Measurements from ENCODE around the gene FAM228A.

Gene FAM228A

GRCh38 chr2:24158131-24158530 lies 16.7 kb upstream of the FAM228A start:
- Histone ChIP-seq H2AFZ (ENCODE audit: low read length) (no peak overlapping the region), H3K79me2 (ENCODE audit: low read length) (no peaks in the 10 kb centered on the region), H3K4me1 (ENCODE audit: low read length) (no peaks in the 10 kb centered on the region), H3K9ac (ENCODE audit: low read length) (no peak overlapping the region), H3K27me3 (replicated peaks; ENCODE audit: insufficient read depth, low read length) (no peaks in the 10 kb centered on the region), H3K9me3 (replicated peaks; ENCODE audit: insufficient read depth, low read length) (no peaks in the 10 kb centered on the region), H3K27ac (ENCODE audit: low read length) (no peak overlapping the region), H4K20me1 (ENCODE audit: insufficient read depth, low read length) (no peaks in the 10 kb centered on the region), H3F3A (ENCODE audit: insufficient read depth, low read length) (no peaks in the 10 kb centered on the region), H3K9me2 (replicated peaks; ENCODE audit: insufficient read depth, low read length) (no peaks in the 10 kb centered on the region), H3K4me3 (ENCODE audit: low read length) (no peak overlapping the region), H3K36me3 (replicated peaks; ENCODE audit: insufficient read depth, low read length) (no peaks in the 10 kb centered on the region), H3K4me2 (ENCODE audit: low read depth, low read length) (no peak overlapping the region)
- TF ChIP-seq EZH2phosphoT487 (IDR thresholded peaks at IDR 0.05; ENCODE audit: low read length) (no peak), EZH2 (optimal IDR thresholded peaks at IDR 0.05; ENCODE audit: low read depth, low read length) (no peak), CTCF (IDR thresholded peaks at IDR 0.05; ENCODE audit: low read length) (no peak)
- no peak for DNase-seq

GRCh38 chr2:24159708-24160107 lies 15.1 kb upstream of the FAM228A start:
- no peak overlapping the region for H2AFZ ChIP-seq (ENCODE audit: low read length)
- no peaks in the 10 kb centered on the region for H3K9me3 ChIP-seq (replicated peaks; ENCODE audit: insufficient read depth, low read length)
- H3F3A ChIP-seq (ENCODE audit: insufficient read depth, low read length): no peaks in the 10 kb centered on the region
- H3K79me2 ChIP-seq (ENCODE audit: low read length): no peaks in the 10 kb centered on the region
- H3K27me3 ChIP-seq (replicated peaks; ENCODE audit: insufficient read depth, low read length): no peaks in the 10 kb centered on the region
- no peaks in the 10 kb centered on the region for H3K9me2 ChIP-seq (replicated peaks; ENCODE audit: insufficient read depth, low read length)
- H4K20me1 ChIP-seq (ENCODE audit: insufficient read depth, low read length): no peaks in the 10 kb centered on the region
- H3K9ac ChIP-seq (ENCODE audit: low read length): no peak overlapping the region
- no peak for TF ChIP-seq CTCF (IDR thresholded peaks at IDR 0.05; ENCODE audit: low read length)
- TF ChIP-seq EZH2phosphoT487 (IDR thresholded peaks at IDR 0.05; ENCODE audit: low read length): no peak
- no peak for TF ChIP-seq EZH2 (optimal IDR thresholded peaks at IDR 0.05; ENCODE audit: low read depth, low read length)
- no peak overlapping the region for H3K27ac ChIP-seq (ENCODE audit: low read length)
- H3K4me3 ChIP-seq (ENCODE audit: low read length): no peak overlapping the region
- H3K4me1 ChIP-seq (ENCODE audit: low read length): no peaks in the 10 kb centered on the region
- H3K4me2 ChIP-seq (ENCODE audit: low read depth, low read length): no peak overlapping the region
- H3K36me3 ChIP-seq (replicated peaks; ENCODE audit: insufficient read depth, low read length): no peaks in the 10 kb centered on the region
- DNase-seq: no peak

GRCh38 chr2:24160761-24161160 lies 14.1 kb upstream of the FAM228A start:
- H3F3A ChIP-seq (ENCODE audit: insufficient read depth, low read length): no peaks in the 10 kb centered on the region
- H3K9ac ChIP-seq (ENCODE audit: low read length): no peak overlapping the region
- H3K27ac ChIP-seq (ENCODE audit: low read length): no peak overlapping the region

More at GRCh38 chr2:24160761-24161160, 14.1 kb upstream of the FAM228A start:
- H3K36me3 ChIP-seq (replicated peaks; ENCODE audit: insufficient read depth, low read length): no peaks in the 10 kb centered on the region
- TF ChIP-seq CTCF (IDR thresholded peaks at IDR 0.05; ENCODE audit: low read length) (no peak), EZH2phosphoT487 (IDR thresholded peaks at IDR 0.05; ENCODE audit: low read length) (no peak), EZH2 (optimal IDR thresholded peaks at IDR 0.05; ENCODE audit: low read depth, low read length) (no peak)
- no peaks in the 10 kb centered on the region for H3K4me1 ChIP-seq (ENCODE audit: low read length)
- H4K20me1 ChIP-seq (ENCODE audit: insufficient read depth, low read length): no peaks in the 10 kb centered on the region
- H3K9me2 ChIP-seq (replicated peaks; ENCODE audit: insufficient read depth, low read length): no peaks in the 10 kb centered on the region
- no peaks in the 10 kb centered on the region for H3K27me3 ChIP-seq (replicated peaks; ENCODE audit: insufficient read depth, low read length)
- H3K9me3 ChIP-seq (replicated peaks; ENCODE audit: insufficient read depth, low read length): no peaks in the 10 kb centered on the region
- no peak overlapping the region for H2AFZ ChIP-seq (ENCODE audit: low read length)
- H3K79me2 ChIP-seq (ENCODE audit: low read length): no peaks in the 10 kb centered on the region
- H3K4me2 ChIP-seq (ENCODE audit: low read depth, low read length): no peak overlapping the region
- H3K4me3 ChIP-seq (ENCODE audit: low read length): no peak overlapping the region
- no peak for DNase-seq

Measured in MM.1S (cell line).